GM19240 (cell line): ENCODE results near the gene TMEM176B.
"Not testable (repeated sequence)": the region's sequence is repeated elsewhere in the genome, so short reads cannot be mapped to it uniquely, and the experiment has no call there.

ENCODE experiments used
- DNase-seq: peaks from one replicate; pipeline ENCODE4 v3.0.0; 2011; ENCODE audit warnings: low spot score; ENCODE audit not compliant: insufficient read length

TMEM176B gene

GRCh38 chr7:150790416-150791075 is 9.6 kb downstream of the TMEM176B start:
- DNase-seq: no peak

- no peak for DNase-seq
These were observed 11.5 kb downstream of the TMEM176B start for GRCh38 chr7:150788474-150789269.

GRCh38 chr7:150787321-150788281 is 12.6 kb downstream of the TMEM176B start:
- no peak for DNase-seq

GRCh38 chr7:150784954-150785353 is 15.2 kb downstream of the TMEM176B start:
- no peak for DNase-seq

- no peak for DNase-seq
These were observed 15.9 kb downstream of the TMEM176B start for GRCh38 chr7:150784120-150784736.

- no peak for DNase-seq
These were observed 18.2 kb downstream of the TMEM176B start for GRCh38 chr7:150781961-150782360.

GRCh38 chr7:150781103-150781502 is 19.1 kb downstream of the TMEM176B start:
- DNase-seq: no peak

GRCh38 chr7:150780292-150780691 is 19.9 kb downstream of the TMEM176B start:
- DNase-seq: no peak

GRCh38 chr7:150778738-150779301 is 21.3 kb downstream of the TMEM176B start:
- no peak for DNase-seq

GRCh38 chr7:150778014-150778737 is 22.0 kb downstream of the TMEM176B start:
- DNase-seq: no peak

- not testable (repeated sequence) for DNase-seq
These were observed 26.0 kb downstream of the TMEM176B start for GRCh38 chr7:150774131-150774530.

- no peak for DNase-seq
These were observed 30.4 kb downstream of the TMEM176B start for GRCh38 chr7:150769768-150770167.

GRCh38 chr7:150766334-150766709 is 33.8 kb downstream of the TMEM176B start:
- no peak for DNase-seq

GRCh38 chr7:150759479-150759878 is 40.7 kb downstream of the TMEM176B start:
- DNase-seq: no peak

- no peak for DNase-seq
These were observed 43.3 kb downstream of the TMEM176B start for GRCh38 chr7:150756858-150757257.

GRCh38 chr7:150756166-150756565 is 44.0 kb downstream of the TMEM176B start:
- no peak for DNase-seq

- no peak for DNase-seq
These were observed 44.6 kb downstream of the TMEM176B start for GRCh38 chr7:150755473-150756099.

- no peak for DNase-seq
These were observed 45.2 kb downstream of the TMEM176B start for GRCh38 chr7:150754951-150755350.

GRCh38 chr7:150753826-150754603 is 46.1 kb downstream of the TMEM176B start:
- no peak for DNase-seq
